Suprapubic skin (tissue), 4 donors: ENCODE data around the gene SLC25A53. TPM values are rescaled to one million over a fixed set of nuclear protein-coding genes. Genes with fewer than 3 reads are reported as not detected.

Source experiments
- DNase-seq, 2 donors: peaks; one replicate each; pipeline ENCODE4 v3.0.0-alpha.2; 2019; ENCODE audit warnings: low spot score in 2 of 2
- H3K27ac ChIP-seq: fragments of 200-600 bp; sonication (generic); one replicate; pipeline ENCODE4 v1.5.1; 2019
- H3K27me3 ChIP-seq: fragments of 200-600 bp; sonication (generic); one replicate; pipeline ENCODE4 v1.5.1; 2019
- H3K36me3 ChIP-seq: fragments of 200-600 bp; sonication (generic); one replicate; pipeline ENCODE4 v1.5.1; 2019
- H3K4me1 ChIP-seq: fragments of 200-600 bp; sonication (generic); one replicate; pipeline ENCODE4 v1.5.1; 2019
- H3K4me3 ChIP-seq: fragments of 200-600 bp; sonication (generic); one replicate; pipeline ENCODE4 v1.5.1; 2019; ENCODE audit warnings: mild to moderate bottlenecking
- H3K9me3 ChIP-seq: fragments of 200-600 bp; sonication (generic); one replicate; pipeline ENCODE4 v1.5.1; 2019
- CTCF ChIP-seq, 2 donors: fragments of 200-600 bp in 1 of 2; fragments of 450-650 bp in 1 of 2; sonication (generic) in 1 of 2; IDR thresholded peaks; one replicate each; pipeline ENCODE4 v1.5.1; 2016 to 2019; ENCODE audit warnings: antibody characterized with exemption in 2 of 2, mild to moderate bottlenecking in 1 of 2, moderate library complexity in 1 of 2
- EP300 ChIP-seq: sonication (generic); formaldehyde crosslinking; IDR thresholded peaks from one replicate; pipeline ENCODE4 v1.6.1; 2017; ENCODE audit warnings: antibody characterized with exemption
- POLR2A ChIP-seq, 2 donors: fragments of 450-650 bp; IDR thresholded peaks; one replicate each; pipeline ENCODE4 v1.6.1; 2017; ENCODE audit warnings: antibody characterized with exemption in 2 of 2, mild to moderate bottlenecking in 2 of 2, moderate library complexity in 2 of 2
- POLR2AphosphoS5 ChIP-seq, 3 donors: sonication (generic); formaldehyde crosslinking; IDR thresholded peaks; one replicate each; pipeline ENCODE4 v1.6.1; 2017; ENCODE audit warnings: antibody characterized with exemption in 3 of 3
- WGBS: methylation state at CpG from one replicate; pipeline ENCODE4 v1.1.5; 2018; 5-methylcytosine and 5-hydroxymethylcytosine counted together
- total RNA-seq, 4 donors: library from RNA; depleted of rRNA; stranded (reverse); fragments of >200 nt; gene quantifications; one replicate each; pipeline ENCODE4 v1.1.0, GENCODE V29; 2016

The SLC25A53 gene
- total RNA-seq, 4 donors from 2014 or later: 5.5 to 22.0 (median 7.6) TPM

- Histone ChIP-seq H3K4me3 (no peak overlapping the region), H3K9me3 (no peaks in the 10 kb centered on the region), H3K36me3 (no peaks in the 10 kb centered on the region), H3K27me3 (no peaks in the 10 kb centered on the region), H3K4me1 (peaks cover 16% of the 10 kb centered on the region), H3K27ac (no peak overlapping the region)
- 62% methylated on average over 6 of the region's 6 CpGs for WGBS
- no peak for DNase-seq
- TF ChIP-seq CTCF (IDR thresholded peaks at IDR 0.05) (no peak), POLR2A (IDR thresholded peaks at IDR 0.05) (no peak), EP300 (no peak), POLR2AphosphoS5 (IDR thresholded peaks at IDR 0.05) (no peak)
These were observed 15.3 kb upstream of the SLC25A53 start for GRCh38 chrX:104172121-104172520.

GRCh38 chrX:104168127-104168526 lies 11.3 kb upstream of the SLC25A53 start:
- TF ChIP-seq POLR2AphosphoS5 (IDR thresholded peaks at IDR 0.05) (no peak), CTCF (IDR thresholded peaks at IDR 0.05) (no peak), POLR2A (IDR thresholded peaks at IDR 0.05) (no peak), EP300 (no peak)
- WGBS: 19% methylated on average over 1 of the region's 1 CpG
- H3K27me3 ChIP-seq: no peaks in the 10 kb centered on the region
- no peak for DNase-seq
- H3K4me1 ChIP-seq: peaks cover 26% of the 10 kb centered on the region
- no peak overlapping the region for H3K4me3 ChIP-seq
- no peaks in the 10 kb centered on the region for H3K36me3 ChIP-seq
- no peaks in the 10 kb centered on the region for H3K9me3 ChIP-seq
- H3K27ac ChIP-seq: no peak overlapping the region

GRCh38 chrX:104166735-104167436 lies 10.1 kb upstream of the SLC25A53 start:
- no peak for DNase-seq
- H3K4me1 ChIP-seq: peaks cover 23% of the 10 kb centered on the region
- H3K36me3 ChIP-seq: no peaks in the 10 kb centered on the region
- peak overlapping the region; percentile 81 for H3K27ac ChIP-seq
- 19% methylated on average over 28 of the region's 37 CpGs for whole genome bisulfite sequencing
- no peaks in the 10 kb centered on the region for H3K27me3 ChIP-seq
- no peaks in the 10 kb centered on the region for H3K9me3 ChIP-seq
- peak overlapping the region; percentile 79 for H3K4me3 ChIP-seq
- TF ChIP-seq CTCF (IDR thresholded peaks at IDR 0.05) (no peak), EP300 (no peak), POLR2A (IDR thresholded peaks at IDR 0.05) (no peak), POLR2AphosphoS5 (IDR thresholded peaks at IDR 0.05) (no peak)

- WGBS: 50% methylated on average over 25 of the region's 71 CpGs
- TF ChIP-seq POLR2A (IDR thresholded peaks at IDR 0.05) (peak in 1 of 2 donors; percentile 57), CTCF (IDR thresholded peaks at IDR 0.05) (peak; percentile 45 to 86), EP300 (no peak), POLR2AphosphoS5 (IDR thresholded peaks at IDR 0.05) (no peak)
- peaks cover 23% of the 10 kb centered on the region for H3K4me1 ChIP-seq
- H3K27ac ChIP-seq: peak within 1 kb of the TSS; percentile 81
- peak within 1 kb of the TSS; percentile 79 for H3K4me3 ChIP-seq
- H3K9me3 ChIP-seq: no peaks in the 10 kb centered on the region
- no peaks in the 10 kb centered on the region for H3K27me3 ChIP-seq
- H3K36me3 ChIP-seq: no peaks in the 10 kb centered on the region
- peak; percentile 89 to 91 for DNase-seq
These were observed 9.3 kb upstream of the SLC25A53 start, which contains the start of gene FAM199X for GRCh38 chrX:104165894-104166734. FAM199X (plus strand) TSS chrX:104166453; CDS start chrX:104166786, 333 bp downstream.

GRCh38 chrX:104151037-104151436 lies 5.8 kb downstream of the SLC25A53 start:
- Histone ChIP-seq H3K4me3 (no peak overlapping the region), H3K36me3 (no peaks in the 10 kb centered on the region), H3K9me3 (no peaks in the 10 kb centered on the region), H3K27me3 (no peaks in the 10 kb centered on the region), H3K27ac (no peak overlapping the region), H3K4me1 (peaks cover 8% of the 10 kb centered on the region)
- TF ChIP-seq POLR2A (IDR thresholded peaks at IDR 0.05) (no peak), EP300 (no peak), POLR2AphosphoS5 (IDR thresholded peaks at IDR 0.05) (no peak), CTCF (IDR thresholded peaks at IDR 0.05) (no peak)
- 19% methylated on average over 1 of the region's 1 CpG for whole genome bisulfite sequencing
- DNase-seq: no peak
